Right ventricle myocardium inferior (tissue), 1 donor: ENCODE data around the gene SNU13. TPM values are rescaled to one million over a fixed set of nuclear protein-coding genes. Genes with fewer than 3 reads are reported as not detected.
"Not testable (repeated sequence)": the region's sequence is repeated elsewhere in the genome, so short reads cannot be mapped to it uniquely, and the experiment has no call there.

ENCODE experiments used
- ATAC-seq: fragments of 200-7000 bp; cut with Tn5 transposase; one replicate; pipeline ENCODE4 v1.9.1; 2020; ENCODE audit warnings: mild to moderate bottlenecking, moderate library complexity
- DNase-seq: peaks from one replicate; pipeline ENCODE4 v3.0.0; 2021; ENCODE audit errors: missing footprints
- intact Hi-C: fragments of 100-400 bp; cut with DNase I; formaldehyde crosslinking; loops from one replicate; pipeline ENCODE4 v1.11.0; 2022
- total RNA-seq: library from RNA; stranded (reverse); fragmentation: NEBNext Ultra II Directional; extraction: Animal tissue kit (Norgen Biotek cat#: 25700); gene quantifications from one replicate; pipeline ENCODE4 v1.2.1, GENCODE V29; 2021
- donor health status: DM: no; HTN: yes; CAD: no; lungs with severe emphysema.

Gene SNU13
- total RNA-seq, 1 donor from 2014 or later = 216 TPM

DNA sequence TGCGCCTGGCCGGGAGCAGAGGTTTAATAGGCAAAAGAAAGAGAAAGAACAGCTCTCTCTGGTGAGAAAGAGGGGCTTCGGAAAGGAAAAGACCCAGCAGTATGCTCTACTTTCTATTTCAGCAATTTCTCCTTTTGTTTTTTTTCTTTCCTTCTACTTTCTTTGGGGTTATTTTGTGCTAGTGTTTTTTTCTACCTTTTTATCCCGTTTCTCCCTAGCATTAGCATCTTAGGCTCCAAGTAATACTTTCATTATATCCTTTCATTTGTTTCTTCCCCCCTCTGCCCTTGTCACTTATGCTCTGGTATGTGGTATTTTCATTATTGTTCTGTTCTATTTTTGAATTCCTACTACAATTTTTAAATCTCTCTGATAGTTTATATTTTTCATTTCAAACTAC lies 4.5 kb downstream of the SNU13 start:
- intact Hi-C loops = no loop called here
- no peak for ATAC-seq
- DNase-seq = no peak

DNA sequence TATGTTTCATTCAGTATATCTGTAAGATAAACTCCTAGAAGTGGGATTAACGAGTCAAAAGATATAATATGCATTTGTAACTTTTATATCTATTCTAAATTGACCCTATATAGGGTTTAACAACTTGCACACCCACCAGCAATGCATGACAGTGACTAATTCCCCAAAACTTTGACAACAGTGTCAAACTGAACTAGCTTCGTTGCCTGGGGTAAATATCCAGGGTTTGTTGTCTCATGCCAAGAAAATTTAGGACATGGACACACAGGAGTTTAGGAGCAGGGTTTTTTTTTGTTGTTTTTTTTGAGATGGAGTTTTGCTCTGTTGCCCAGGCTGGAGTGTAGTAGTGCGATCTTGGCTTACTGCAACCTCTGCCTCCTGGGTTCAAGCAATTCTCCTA lies 5.1 kb downstream of the SNU13 start:
- no peak for ATAC-seq
- intact Hi-C loops = no loop called here
- DNase-seq = no peak

DNA sequence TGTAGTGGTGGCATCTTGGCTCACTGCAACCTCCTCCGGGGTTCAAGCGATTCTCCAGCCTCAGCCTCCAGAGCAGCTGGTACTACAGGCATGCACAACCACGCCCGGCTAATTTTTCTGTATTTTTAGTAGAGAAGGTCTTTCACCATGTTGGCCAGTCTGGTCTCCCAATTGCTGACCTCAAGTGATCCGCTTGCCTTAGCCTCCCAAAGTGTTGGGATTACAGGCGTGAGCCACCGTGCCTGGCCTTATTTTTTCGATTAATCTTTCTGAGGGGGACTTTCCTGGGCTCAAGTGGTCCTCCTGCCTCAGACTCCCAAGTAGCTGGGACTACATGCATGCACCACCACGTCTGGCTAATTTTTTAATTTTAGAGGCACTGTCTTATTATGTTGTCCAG lies 5.6 kb downstream of the SNU13 start:
- no peak for ATAC-seq
- DNase-seq = no peak
- intact Hi-C loops = no loop called here

DNA sequence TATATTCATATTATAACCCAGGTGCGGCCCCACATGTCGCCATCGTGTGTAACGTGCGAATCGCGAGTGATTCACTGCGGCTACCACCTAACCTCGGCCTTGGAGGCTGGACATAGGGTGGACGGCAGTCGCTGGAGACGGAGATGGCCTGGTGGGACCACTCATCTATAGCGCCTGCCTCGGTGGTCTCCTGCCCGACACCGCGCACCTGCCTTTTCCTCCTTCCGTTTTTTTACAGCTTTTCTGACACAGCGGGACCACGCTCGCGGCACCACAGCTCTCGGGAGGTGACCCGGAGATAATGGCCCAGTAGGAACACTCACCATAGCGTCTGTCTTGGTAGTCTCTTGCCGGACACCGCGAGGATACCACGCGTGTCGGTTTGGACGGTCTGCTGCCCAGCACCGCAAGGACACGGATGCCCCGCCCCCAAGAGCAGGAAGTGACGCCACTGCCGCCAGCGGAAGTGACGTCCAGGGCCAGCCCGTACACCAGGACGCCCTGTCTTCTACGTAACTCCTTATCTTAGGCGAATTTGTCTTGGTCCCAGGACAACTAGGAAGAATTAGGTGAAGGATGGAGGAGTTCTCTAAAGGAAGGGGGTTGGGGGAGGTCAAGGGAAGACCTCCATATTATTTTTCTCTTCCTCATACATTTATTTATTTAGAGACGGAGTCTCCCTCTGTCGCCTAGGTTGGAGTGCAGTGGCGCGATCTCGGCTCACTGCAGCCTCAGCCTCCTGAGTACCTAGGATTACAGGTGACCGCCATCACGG lies 6.4 kb downstream of the SNU13 start:
- intact Hi-C loops = no loop called here
- DNase-seq = peak; percentile 91
- peak; percentile 93 for ATAC-seq

DNA sequence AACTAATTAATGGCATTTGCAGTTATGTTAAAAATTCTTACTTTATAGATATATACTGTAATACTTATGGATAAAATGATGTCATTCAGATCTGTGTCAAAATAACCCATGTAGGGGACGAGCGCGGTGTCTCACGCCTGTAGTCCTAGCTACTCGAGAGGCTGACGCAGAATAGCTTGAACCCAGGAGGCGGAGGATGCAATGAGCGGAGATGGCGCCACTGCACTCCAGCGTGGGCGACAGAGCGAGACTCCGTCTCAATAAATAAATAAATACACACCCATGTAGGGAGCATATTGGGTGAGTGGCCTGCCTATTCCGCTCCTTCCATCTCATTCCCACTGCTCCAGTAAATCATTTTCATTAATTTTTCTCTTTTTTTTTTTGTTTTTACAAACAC lies 7.1 kb downstream of the SNU13 start:
- intact Hi-C loops = no loop called here
- ATAC-seq = no peak
- peak; percentile 6 for DNase-seq

DNA sequence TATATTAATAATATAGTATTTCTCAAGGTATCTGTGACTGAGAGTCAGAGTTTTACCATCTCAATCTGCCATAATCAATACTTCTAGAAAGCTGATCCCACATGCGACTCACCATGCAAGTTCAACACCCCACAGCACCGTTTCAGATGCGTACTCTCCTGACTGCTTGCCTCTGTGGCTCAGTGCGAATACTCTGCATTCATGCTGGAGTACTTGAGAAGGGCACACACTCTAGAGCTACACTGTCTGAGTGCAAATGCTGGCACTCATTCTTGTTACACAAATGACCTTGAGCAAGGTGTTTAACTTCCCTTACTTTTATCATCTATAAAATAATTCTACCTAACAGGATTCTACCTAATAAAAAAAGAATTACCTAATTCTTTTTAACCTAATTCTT lies 12.5 kb downstream of the SNU13 start:
- intact Hi-C loops = no loop called here

DNA sequence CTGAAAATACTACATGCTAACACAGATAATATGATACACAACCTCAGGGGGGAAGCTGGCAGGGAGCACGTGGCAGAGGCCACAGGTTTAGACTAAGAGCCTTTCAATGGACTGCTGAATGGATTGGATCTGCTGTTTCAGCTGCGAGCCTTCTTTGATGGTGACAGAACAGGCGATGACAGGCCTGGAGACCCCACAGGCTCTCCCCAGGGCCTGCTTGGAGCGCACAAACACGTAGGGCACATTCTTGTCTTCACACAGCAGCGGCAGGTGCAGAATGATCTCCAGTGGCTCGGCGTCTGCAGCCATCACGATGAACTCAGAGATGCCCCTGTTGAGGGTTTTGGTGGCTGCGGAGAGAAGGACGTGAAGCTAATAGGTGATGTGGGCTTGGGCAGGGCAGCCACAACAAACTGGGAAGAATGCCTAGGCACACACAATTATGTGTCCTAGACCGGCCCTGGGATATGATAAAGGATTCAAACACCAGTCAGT lies 13.8 kb downstream of the SNU13 start:
- DNase-seq (no peak), ATAC-seq (peak; percentile 28)
- intact Hi-C loops = no loop called here

More for the DNA sequence above, 12.5 kb downstream of the SNU13 start:
- DNase-seq = no peak
- ATAC-seq = peak; percentile 82

DNA sequence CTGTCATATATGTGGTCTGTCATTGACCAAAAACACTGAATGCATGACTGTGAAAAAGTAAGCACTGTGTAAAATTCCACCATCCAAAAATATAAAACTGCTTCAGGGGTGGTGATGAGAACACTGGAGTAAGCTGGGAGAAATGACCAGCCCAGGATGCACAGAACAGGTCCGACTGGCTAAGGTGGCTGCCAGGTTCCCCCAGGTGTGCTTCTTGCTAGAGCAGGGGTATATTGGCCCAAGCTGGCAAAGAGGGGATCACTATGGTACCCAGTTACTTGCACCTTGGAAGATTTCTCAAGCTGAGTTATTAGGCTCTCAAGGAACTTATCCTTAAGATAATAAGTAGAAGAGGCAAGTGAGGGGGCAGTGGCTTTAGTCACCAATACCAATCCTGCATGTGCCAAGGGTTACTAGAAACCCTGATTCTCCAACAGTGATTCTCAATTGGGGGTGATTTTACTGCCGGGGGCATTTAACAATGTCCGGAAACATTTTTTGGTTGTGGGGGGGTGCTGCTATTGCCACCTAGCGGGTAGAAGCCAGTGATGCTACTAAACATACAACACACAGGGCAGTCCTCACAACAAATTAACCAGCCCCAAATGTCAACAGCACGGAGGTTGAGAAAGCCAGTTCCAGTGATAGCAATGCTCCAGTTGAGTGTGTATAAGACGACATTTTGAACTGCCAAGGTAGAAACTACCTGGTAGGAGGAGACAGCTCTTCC lies 15.7 kb downstream of the SNU13 start:
- no peak for ATAC-seq
- intact Hi-C loops = no loop called here
- no peak for DNase-seq

DNA sequence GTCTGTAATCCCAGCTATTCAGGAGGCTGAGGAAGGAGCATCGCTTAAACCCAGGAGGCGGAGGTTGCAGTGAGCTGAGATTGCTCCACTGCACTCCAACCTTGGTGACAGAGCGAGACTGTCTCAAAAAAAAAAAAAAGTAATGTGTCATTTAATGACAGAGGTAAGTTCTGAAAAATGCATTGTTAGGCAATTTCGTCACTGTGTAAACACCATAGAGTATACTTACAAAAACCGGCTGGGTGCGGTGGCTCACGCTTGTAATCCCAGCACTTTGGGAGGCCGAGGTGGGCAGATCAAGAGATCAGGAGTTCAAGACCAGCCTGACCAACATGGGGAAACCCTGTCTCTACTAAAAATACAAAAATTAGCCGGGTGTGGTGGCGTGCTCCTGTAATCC lies 16.6 kb downstream of the SNU13 start:
- intact Hi-C loops, DNase-seq, ATAC-seq: not testable (repeated sequence)

DNA sequence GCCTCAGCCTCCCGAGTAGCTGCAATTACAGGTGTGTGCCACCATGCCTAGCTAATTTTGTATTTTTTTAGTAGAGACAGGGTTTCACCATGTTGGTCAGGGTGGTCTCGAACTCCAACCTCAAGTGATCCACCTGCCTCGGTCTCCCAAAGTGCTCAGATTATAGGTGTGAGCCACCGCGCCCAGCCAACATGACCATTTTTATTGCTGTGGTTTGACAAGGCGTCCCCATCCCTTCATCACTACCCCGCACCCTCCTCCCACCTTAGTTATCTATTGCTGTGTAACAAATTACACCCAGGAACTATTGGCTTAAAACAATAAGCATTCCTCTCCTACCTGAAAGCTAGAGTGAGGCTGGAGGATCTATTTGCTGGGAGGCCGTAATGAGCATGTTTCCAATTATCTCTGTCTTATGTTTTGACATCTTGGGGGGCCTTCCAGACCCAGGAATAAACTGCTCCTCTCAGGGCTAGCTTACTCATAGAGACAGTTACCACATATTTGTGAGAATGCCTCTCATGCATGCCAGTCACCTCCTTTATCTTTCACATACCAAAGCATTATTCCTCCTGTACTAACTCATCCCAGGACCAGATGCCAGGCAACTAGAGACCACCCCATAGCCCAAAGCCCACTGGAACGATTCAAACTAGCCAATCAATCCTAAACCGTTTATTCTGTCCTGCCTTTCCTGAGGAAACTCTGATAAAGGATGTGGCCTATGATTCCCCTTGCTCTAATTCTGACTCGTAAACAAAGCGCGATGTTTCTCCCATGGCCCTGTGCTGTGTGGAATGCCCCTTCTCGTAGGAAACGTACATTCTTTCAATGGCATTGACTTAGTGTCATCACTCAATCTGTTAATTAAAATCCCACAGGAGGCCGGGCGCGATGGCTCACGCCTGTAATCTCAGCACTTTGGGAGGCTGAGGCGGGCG lies 19.4 kb downstream of the SNU13 start:
- ATAC-seq (no peak), DNase-seq (peak; percentile 31)
- intact Hi-C loops = no loop called here

DNA sequence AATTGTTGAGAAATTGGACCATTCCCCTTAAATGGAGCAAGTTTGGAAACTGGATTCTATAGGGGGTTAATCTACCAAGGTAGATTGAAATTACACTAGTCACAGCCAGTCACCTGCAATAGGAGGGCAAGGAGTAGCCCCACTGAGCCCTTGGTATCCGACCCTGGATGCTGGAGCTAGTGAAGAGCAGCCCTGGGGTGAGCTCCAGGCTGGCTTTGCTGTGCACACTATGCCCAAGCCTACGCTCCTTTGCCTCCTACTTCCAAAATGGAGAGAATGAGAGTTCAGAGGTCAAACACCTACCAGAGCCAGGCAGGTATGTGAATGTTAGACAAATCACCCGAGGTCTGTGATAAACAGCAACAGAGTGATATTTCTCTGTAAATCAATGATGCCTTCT lies 23.7 kb downstream of the SNU13 start:
- DNase-seq (peak; percentile 5), ATAC-seq (no peak)
- intact Hi-C loops = no loop called here

DNA sequence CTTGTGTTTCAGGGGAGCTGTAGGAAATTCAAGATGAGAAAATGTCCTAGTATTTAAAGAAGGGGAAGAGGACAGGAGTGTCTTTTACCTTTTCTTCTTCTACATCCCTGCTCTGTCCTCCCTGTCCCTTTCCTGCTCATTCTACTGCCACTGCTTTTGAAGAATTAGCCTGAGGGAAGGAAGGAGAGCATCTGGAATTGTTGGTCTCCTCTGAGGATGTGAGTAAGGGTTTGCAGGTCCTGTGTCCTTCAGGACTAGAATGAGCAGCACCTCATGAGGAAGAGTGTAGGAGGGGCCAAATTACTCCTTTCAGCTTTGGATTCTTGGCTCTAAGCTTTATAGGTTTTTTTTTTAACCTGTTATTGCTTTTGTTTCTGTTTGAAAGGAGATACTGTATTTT lies 24.2 kb downstream of the SNU13 start:
- ATAC-seq (no peak), DNase-seq (no peak)
- intact Hi-C loops = no loop called here

DNA sequence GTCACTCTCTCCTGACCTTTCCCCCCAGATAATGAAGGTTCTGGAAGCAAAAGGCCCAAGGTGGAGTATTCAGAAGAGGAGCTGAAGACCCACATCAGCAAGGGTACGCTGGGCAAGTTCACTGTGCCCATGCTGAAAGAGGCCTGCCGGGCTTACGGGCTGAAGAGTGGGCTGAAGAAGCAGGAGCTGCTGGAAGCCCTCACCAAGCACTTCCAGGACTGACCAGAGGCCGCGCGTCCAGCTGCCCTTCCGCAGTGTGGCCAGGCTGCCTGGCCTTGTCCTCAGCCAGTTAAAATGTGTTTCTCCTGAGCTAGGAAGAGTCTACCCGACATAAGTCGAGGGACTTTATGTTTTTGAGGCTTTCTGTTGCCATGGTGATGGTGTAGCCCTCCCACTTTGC lies 25.1 kb downstream of the SNU13 start:
- peak; percentile 16 for DNase-seq
- intact Hi-C loops, ATAC-seq: not testable (repeated sequence)

DNA sequence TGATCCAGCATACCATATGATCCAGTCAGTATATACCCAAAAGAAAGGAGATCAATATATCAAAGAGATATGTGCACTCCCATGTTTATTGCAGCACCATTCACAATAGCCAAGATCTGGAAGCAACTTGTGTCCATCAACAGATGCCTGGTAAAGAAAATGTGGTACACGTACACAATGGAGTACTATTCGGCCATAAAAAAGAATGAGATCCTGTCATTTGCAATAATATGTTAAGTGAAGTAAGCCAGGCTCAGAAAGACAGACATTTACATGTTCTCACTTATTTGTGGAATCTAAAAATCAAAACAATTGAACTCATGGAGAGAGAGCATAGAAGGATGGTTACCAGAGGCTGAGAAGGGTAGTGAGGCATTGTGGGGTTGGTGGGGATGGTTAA lies 27.0 kb downstream of the SNU13 start:
- DNase-seq (no peak), ATAC-seq (no peak)
- intact Hi-C loops = no loop called here

DNA sequence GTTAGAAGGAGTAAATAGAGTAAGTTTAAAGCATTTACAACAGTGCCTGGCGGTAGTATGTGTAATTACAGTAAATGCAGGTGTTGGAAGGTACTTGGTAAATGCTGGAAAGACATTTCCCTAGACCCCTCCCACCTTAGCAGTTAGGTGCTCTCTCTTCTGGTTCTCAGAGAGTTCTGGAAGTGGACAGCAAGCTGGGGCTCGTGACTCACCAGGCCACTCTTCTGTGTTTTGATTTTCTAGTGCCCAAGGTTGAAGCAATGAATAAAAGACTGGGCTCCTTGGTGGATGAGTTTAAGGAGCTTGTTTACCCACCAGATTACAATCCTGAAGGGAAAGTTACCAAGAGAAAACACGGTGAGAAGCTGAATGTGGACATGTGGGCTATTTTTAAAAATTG lies 27.6 kb downstream of the SNU13 start:
- DNase-seq = no peak
- ATAC-seq = no peak
- intact Hi-C loops = no loop called here

DNA sequence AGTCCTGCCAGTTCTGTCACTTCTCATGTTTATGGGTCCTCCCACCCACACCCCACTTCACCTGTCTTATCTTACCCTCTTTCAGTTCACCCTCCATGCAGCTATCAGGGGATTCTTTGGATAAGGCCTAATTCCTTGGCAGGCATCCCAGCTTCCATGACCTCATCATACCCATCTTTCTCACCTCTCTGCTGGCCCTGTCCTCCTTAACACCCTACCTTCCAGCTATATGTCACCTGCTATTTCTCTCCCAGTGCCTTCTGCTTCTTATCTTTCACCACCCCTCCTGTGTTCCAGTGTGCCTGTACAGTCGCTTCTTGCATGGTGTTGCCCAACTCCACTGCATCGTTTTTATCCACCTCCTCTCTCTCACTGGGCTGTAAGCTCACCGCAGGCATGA lies 28.3 kb downstream of the SNU13 start:
- DNase-seq = no peak
- ATAC-seq = peak; percentile 92
- intact Hi-C loops = no loop called here

DNA sequence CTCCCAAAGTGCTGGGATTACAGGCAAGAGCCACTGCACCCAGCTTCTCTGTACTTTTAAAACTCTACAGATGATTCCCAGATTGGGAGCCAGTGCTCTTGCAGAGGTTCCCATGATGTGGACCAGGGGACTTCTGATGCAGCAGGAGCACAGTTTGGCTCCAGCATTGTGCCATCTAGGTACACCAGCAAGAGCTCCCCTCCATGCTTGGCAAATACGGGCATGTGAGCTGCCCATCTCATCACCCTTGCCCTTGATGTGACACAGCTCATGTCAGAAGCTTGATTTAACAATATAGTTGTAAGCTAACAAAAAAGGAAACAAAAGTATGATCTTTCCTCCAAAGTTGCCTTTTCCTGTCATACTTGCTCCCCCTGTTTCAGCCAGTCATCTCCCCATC lies 28.7 kb downstream of the SNU13 start:
- DNase-seq (no peak), ATAC-seq (peak; percentile 77)
- intact Hi-C loops = no loop called here

DNA sequence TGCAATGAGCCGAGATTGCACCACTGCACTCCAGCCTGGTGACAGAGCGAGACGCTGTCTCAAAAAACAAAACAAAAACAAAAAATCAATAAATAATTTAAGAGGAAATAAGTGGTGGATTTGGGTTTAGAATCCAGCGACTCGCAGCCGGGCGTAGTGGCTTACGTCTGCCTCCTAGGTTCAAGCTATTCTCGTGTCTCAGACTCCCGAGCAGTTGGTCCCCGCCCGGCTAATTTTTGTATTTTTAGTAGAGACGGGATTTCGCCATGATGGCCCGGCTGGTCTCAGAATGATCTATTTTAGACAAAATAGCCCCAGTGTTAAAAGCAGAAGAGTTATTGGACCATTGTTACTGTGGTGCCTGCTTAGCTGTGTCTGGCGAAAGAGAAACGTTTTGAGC lies 29.8 kb downstream of the SNU13 start:
- DNase-seq (no peak), ATAC-seq (no peak)
- intact Hi-C loops = no loop called here

DNA sequence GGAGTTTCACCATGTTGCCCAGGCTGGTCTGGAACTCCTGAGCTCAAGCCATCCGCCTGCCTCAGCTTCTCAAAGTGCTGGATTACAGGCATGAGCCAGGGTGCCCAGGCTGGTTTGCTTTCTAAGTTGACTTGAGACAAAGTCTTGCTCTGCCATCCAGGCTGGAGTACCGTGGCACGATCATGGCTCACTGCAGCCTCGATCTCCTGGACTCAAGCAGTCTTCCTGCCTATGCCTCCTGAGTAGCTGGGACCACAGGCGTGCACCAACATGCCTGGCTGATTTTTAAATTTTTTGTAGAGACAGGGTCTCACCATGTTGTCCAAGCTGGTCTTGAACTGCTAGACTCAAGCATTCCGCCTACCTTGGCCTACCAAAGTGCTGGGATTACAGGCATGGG lies 31.0 kb downstream of the SNU13 start:
- intact Hi-C loops = no loop called here
- DNase-seq (no peak), ATAC-seq (no peak)
